Skin epidermis (tissue), 12 donors: ENCODE measurements around the gene EPC2.
A peak's percentile ranks its signal among the peaks of the same experiment; 100 is the strongest.
"Not testable (repeated sequence)": the region's sequence is repeated elsewhere in the genome, so short reads cannot be mapped to it uniquely, and the experiment has no call there.

Experiments used
- H3K27ac ChIP-seq, 21 experiments: fragments of 200-600 bp; sonication (generic) in 11 of 21; one replicate each; pipeline ENCODE4 v1.5.0; 2020; ENCODE audit warnings: mild to moderate bottlenecking in 3 of 21, inconsistent platforms in 2 of 21, moderate library complexity in 2 of 21
- H3K4me3 ChIP-seq, 7 experiments: fragments of 200-600 bp; sonication (generic) in 2 of 7; one replicate each; pipeline ENCODE4 v1.5.0; 2020; ENCODE audit warnings: inconsistent platforms in 2 of 7, mild to moderate bottlenecking in 2 of 7, moderate library complexity in 1 of 7

Gene EPC2

GRCh38 chr2:148638543-148638942 is 6.0 kb upstream of the EPC2 start:
- Histone ChIP-seq H3K27ac (no peak overlapping the region), H3K4me3 (no peak overlapping the region)

GRCh38 chr2:148640767-148641166 is 3.8 kb upstream of the EPC2 start:
- no peak overlapping the region for H3K4me3 ChIP-seq
- no peak overlapping the region for H3K27ac ChIP-seq

GRCh38 chr2:148642112-148642744 is 2.3 kb upstream of the EPC2 start:
- Histone ChIP-seq H3K4me3 (no peak overlapping the region), H3K27ac (no peak overlapping the region)

GRCh38 chr2:148642891-148643416 is 1.6 kb upstream of the EPC2 start:
- H3K4me3 ChIP-seq = no peak overlapping the region
- peak overlapping the region in 1 of 21 experiments; percentile 17 for H3K27ac ChIP-seq

GRCh38 chr2:148643421-148643820 is 1.1 kb upstream of the EPC2 start:
- Histone ChIP-seq H3K4me3 (peak overlapping the region in 4 of 7 experiments; percentile 69 to 94 (median 90)), H3K27ac (peak overlapping the region in 3 of 21 experiments; percentile 17 to 100 (median 99))

- peak overlapping the region; percentile 69 to 97 (median 94) for H3K4me3 ChIP-seq
- H3K27ac ChIP-seq = peak overlapping the region; percentile 98 to 100 (median 100)
These were observed 460 bp downstream of the EPC2 start for GRCh38 chr2:148644883-148645538.

GRCh38 chr2:148645539-148646230 is 1.1 kb downstream of the EPC2 start:
- Histone ChIP-seq H3K27ac (peak overlapping the region in 20 of 21 experiments; percentile 17 to 100 (median 100)), H3K4me3 (peak overlapping the region; percentile 69 to 97 (median 94))

- Histone ChIP-seq H3K4me3 (peak overlapping the region; percentile 69 to 97 (median 94)), H3K27ac (peak overlapping the region in 5 of 21 experiments; percentile 85 to 100 (median 100))
These were observed 1.6 kb downstream of the EPC2 start for GRCh38 chr2:148646231-148646559.

- H3K27ac ChIP-seq, H3K4me3 ChIP-seq: not testable (repeated sequence)
These were observed 3.2 kb downstream of the EPC2 start for GRCh38 chr2:148647711-148648110.

GRCh38 chr2:148649936-148650335 is 5.4 kb downstream of the EPC2 start:
- no peak overlapping the region for H3K27ac ChIP-seq
- no peak overlapping the region for H3K4me3 ChIP-seq

- Histone ChIP-seq H3K4me3 (no peak overlapping the region), H3K27ac (no peak overlapping the region)
These were observed 6.3 kb downstream of the EPC2 start for GRCh38 chr2:148650881-148651280.

- H3K27ac ChIP-seq = no peak overlapping the region
- no peak overlapping the region for H3K4me3 ChIP-seq
These were observed 7.4 kb downstream of the EPC2 start for GRCh38 chr2:148651972-148652371.

- no peak overlapping the region for H3K4me3 ChIP-seq
- no peak overlapping the region for H3K27ac ChIP-seq
These were observed 8.9 kb downstream of the EPC2 start for GRCh38 chr2:148653437-148653836.

GRCh38 chr2:148654435-148654834 is 9.9 kb downstream of the EPC2 start:
- H3K4me3 ChIP-seq = no peak overlapping the region
- no peak overlapping the region for H3K27ac ChIP-seq

- Histone ChIP-seq H3K27ac (no peak overlapping the region), H3K4me3 (no peak overlapping the region)
These were observed 12.0 kb downstream of the EPC2 start for GRCh38 chr2:148656516-148656915.

GRCh38 chr2:148658807-148659722 is 14.5 kb downstream of the EPC2 start:
- Histone ChIP-seq H3K27ac (no peak overlapping the region), H3K4me3 (no peak overlapping the region)

- no peak overlapping the region for H3K27ac ChIP-seq
- H3K4me3 ChIP-seq = no peak overlapping the region
These were observed 16.4 kb downstream of the EPC2 start for GRCh38 chr2:148660999-148661398.

GRCh38 chr2:148662332-148662731 is 17.8 kb downstream of the EPC2 start:
- not testable (repeated sequence) for H3K27ac ChIP-seq, H3K4me3 ChIP-seq

GRCh38 chr2:148664229-148664628 is 19.7 kb downstream of the EPC2 start:
- no peak overlapping the region for H3K4me3 ChIP-seq
- H3K27ac ChIP-seq = no peak overlapping the region

- Histone ChIP-seq H3K27ac (no peak overlapping the region), H3K4me3 (no peak overlapping the region)
These were observed 22.0 kb downstream of the EPC2 start for GRCh38 chr2:148666555-148666954.
